ENCODE measurements around the gene DNAJC1.
A peak's percentile ranks its signal among the peaks of the same experiment; 100 is the strongest.

Gene DNAJC1

GRCh38 chr10:21757185-21757901 is 246.2 kb downstream of the DNAJC1 start:
- no peak for FAIRE-seq

GRCh38 chr10:21756707-21757106 is 246.8 kb downstream of the DNAJC1 start:
- no peak for FAIRE-seq

GRCh38 chr10:21754410-21755011 is 249.0 kb downstream of the DNAJC1 start:
- FAIRE-seq, result no peak

- no peak for FAIRE-seq
Observed at GRCh38 chr10:21753497-21754270, 249.8 kb downstream of the DNAJC1 start.

GRCh38 chr10:21751341-21752310 is 251.9 kb downstream of the DNAJC1 start:
- no peak for FAIRE-seq

- FAIRE-seq, result no peak
Observed at GRCh38 chr10:21750424-21750823, 253.1 kb downstream of the DNAJC1 start.

- FAIRE-seq, result no peak
Observed at GRCh38 chr10:21749788-21750187, 253.7 kb downstream of the DNAJC1 start.

GRCh38 chr10:21747809-21748208 is 255.7 kb downstream of the DNAJC1 start:
- FAIRE-seq, result no peak

GRCh38 chr10:21746118-21746517 is 257.4 kb downstream of the DNAJC1 start:
- no peak for FAIRE-seq

GRCh38 chr10:21744223-21744622 is 259.3 kb downstream of the DNAJC1 start:
- FAIRE-seq, result no peak

- FAIRE-seq, result peak; percentile 90
Observed at GRCh38 chr10:21742740-21743412, 260.7 kb downstream of the DNAJC1 start.

GRCh38 chr10:21740989-21741388 is 262.5 kb downstream of the DNAJC1 start:
- peak; percentile 36 for FAIRE-seq

GRCh38 chr10:21737106-21737505 is 266.4 kb downstream of the DNAJC1 start:
- FAIRE-seq, result no peak

- no peak for FAIRE-seq
Observed at GRCh38 chr10:21733710-21734109, 269.8 kb downstream of the DNAJC1 start.

- no peak for FAIRE-seq
Observed at GRCh38 chr10:21732067-21732772, 271.3 kb downstream of the DNAJC1 start.

- no peak for FAIRE-seq
Observed at GRCh38 chr10:21728618-21729017, 274.9 kb downstream of the DNAJC1 start.

GRCh38 chr10:21727452-21728168 is 275.9 kb downstream of the DNAJC1 start:
- FAIRE-seq, result no peak

- no peak for FAIRE-seq
Observed at GRCh38 chr10:21726601-21727225, 276.8 kb downstream of the DNAJC1 start.

- peak; percentile 100 for FAIRE-seq
Observed at GRCh38 chr10:21724687-21725367, 278.7 kb downstream of the DNAJC1 start.
